GM23248 (cell line): Measurements from ENCODE around the gene CYGB. TPM values are rescaled to one million over a fixed set of nuclear protein-coding genes. Genes with fewer than 3 reads are reported as not detected.

Experiments
- DNase-seq: peaks from one replicate; pipeline ENCODE4 v3.0.0-alpha.2; 2015
- H2AFZ ChIP-seq: fragments of 200-600 bp; sonication (generic); 2 replicates; pipeline ENCODE4 v1.6.1; 2016; ENCODE audit warnings: antibody characterized with exemption
- H3F3A ChIP-seq: fragments of 200-600 bp; sonication (generic); 2 replicates; pipeline ENCODE4 v1.6.1; 2016; ENCODE audit warnings: mild to moderate bottlenecking, antibody characterized with exemption, mixed run types; ENCODE audit not compliant: insufficient read depth
- H3K27ac ChIP-seq: fragments of 200-600 bp; sonication (generic); 2 replicates; pipeline ENCODE4 v1.5.1; 2016; ENCODE audit warnings: mild to moderate bottlenecking
- H3K27me3 ChIP-seq: fragments of 200-600 bp; sonication (generic); replicated peaks from 2 replicates; pipeline ENCODE4 v1.6.1; 2016; ENCODE audit warnings: mild to moderate bottlenecking; ENCODE audit not compliant: insufficient read depth
- H3K36me3 ChIP-seq: fragments of 200-600 bp; sonication (generic); 2 replicates; pipeline ENCODE4 v1.6.1; 2016; ENCODE audit warnings: low read depth, mild to moderate bottlenecking
- H3K4me1 ChIP-seq: fragments of 200-600 bp; sonication (generic); 2 replicates; pipeline ENCODE4 v1.6.1; 2016; ENCODE audit warnings: mild to moderate bottlenecking; ENCODE audit not compliant: insufficient read depth
- H3K4me2 ChIP-seq: fragments of 200-600 bp; sonication (generic); one replicate; pipeline ENCODE4 v1.6.1; 2016; ENCODE audit warnings: mild to moderate bottlenecking; ENCODE audit not compliant: unreplicated experiment
- H3K4me3 ChIP-seq: fragments of 200-600 bp; sonication (generic); 2 replicates; pipeline ENCODE4 v1.5.1; 2016; ENCODE audit warnings: mild to moderate bottlenecking
- H3K79me2 ChIP-seq: fragments of 200-600 bp; sonication (generic); 2 replicates; pipeline ENCODE4 v1.6.1; 2016; ENCODE audit warnings: mild to moderate bottlenecking; ENCODE audit not compliant: insufficient read depth
- H3K9ac ChIP-seq: fragments of 200-600 bp; sonication (generic); 2 replicates; pipeline ENCODE4 v1.6.1; 2016; ENCODE audit warnings: mild to moderate bottlenecking
- H3K9me2 ChIP-seq: fragments of 200-600 bp; sonication (generic); 2 replicates; pipeline ENCODE4 v1.6.1; 2016; ENCODE audit warnings: mixed run types, mild to moderate bottlenecking, moderate library complexity; ENCODE audit not compliant: insufficient read depth
- H3K9me3 ChIP-seq: fragments of 200-600 bp; sonication (generic); one replicate; pipeline ENCODE4 v1.6.1; 2017; ENCODE audit warnings: low read depth
- H4K20me1 ChIP-seq: fragments of 200-600 bp; sonication (generic); 2 replicates; pipeline ENCODE4 v1.6.0; 2016; ENCODE audit not compliant: insufficient read depth
- EZH2 ChIP-seq: fragments of 200-600 bp; sonication (generic); IDR thresholded peaks from 2 replicates; pipeline ENCODE4 v1.6.1; 2018; ENCODE audit warnings: antibody characterized with exemption, mild to moderate bottlenecking; ENCODE audit not compliant: insufficient read depth, poor library complexity, severe bottlenecking
- EZH2phosphoT487 ChIP-seq: fragments of 200-600 bp; sonication (generic); IDR thresholded peaks from 2 replicates; pipeline ENCODE4 v1.6.1; 2018; ENCODE audit warnings: antibody characterized with exemption, moderate library complexity, mild to moderate bottlenecking, low read depth; ENCODE audit not compliant: insufficient read depth
- WGBS, 2 experiments: methylation state at CpG; one replicate each; pipeline ENCODE4 v1.1.6; 2015 to 2017; ENCODE audit warnings: low lambda C conversion rate in 2 of 2, low coverage in 1 of 2; ENCODE audit errors: missing lambda C conversion rate in 2 of 2; 5-methylcytosine and 5-hydroxymethylcytosine counted together
- in situ Hi-C: fragments of 300-500 bp; cut with MboI; formaldehyde crosslinking; loops from 2 replicates; pipeline ENCODE4 v1.15.0; 2020
- polyA plus RNA-seq: library from polyadenylated mRNA; unstranded; fragments of >200 nt; fragmentation: Nextera tagmentation; extraction: Ambion mirVana; gene quantifications from 2 replicates; pipeline ENCODE4 v1.2.1, GENCODE V29; 2016
- total RNA-seq: library from RNA; depleted of rRNA; stranded (reverse); fragments of >200 nt; shearing (Covaris generic); gene quantifications from 2 replicates; pipeline ENCODE4 v1.2.3, GENCODE V29; 2014

Gene CYGB
- total and polyA plus RNA-seq, 2 experiments from 2014 or later = 1.1 to 8.3 TPM

DNA sequence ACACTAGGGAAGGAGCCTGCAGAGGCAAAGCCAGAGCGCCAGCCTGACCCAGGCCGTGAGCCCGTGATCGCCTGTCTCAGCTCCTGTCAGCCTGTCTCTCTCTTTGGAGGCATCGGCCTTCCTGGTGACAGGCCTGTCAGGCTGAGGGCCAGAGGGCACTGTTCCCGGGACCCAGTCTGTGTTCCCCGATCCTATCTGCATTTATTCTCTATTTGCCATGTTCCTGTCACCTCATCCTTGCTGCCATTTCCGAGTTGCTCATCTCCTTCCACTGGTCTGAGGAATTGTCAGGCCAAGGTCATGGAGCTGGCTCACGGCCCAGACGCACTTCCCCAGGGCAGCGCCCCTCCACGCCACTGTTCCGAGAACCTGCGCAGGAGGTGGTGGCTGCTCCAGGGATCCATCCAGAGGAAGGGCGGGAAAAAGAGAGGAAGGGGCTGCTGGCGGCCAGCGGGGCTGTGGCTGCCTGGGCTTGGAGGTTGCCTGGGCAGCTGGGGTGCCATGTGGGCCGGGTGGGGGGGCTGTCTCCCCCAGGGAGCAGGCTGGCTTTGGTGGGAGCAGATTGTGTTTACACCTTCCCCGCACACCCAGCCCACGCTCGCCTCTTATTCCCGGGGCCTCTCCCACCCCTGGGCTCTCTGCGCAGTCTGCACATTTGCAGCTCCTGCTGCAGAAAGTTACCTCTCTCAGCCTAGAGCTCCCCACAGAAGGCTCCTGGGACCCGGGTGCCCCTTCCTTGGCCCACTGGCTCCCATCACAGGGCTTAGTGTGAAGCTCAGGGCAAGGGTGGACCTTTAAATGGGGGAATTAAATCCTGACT is 7.2 kb upstream of the CYGB start:
- Histone ChIP-seq H3K27ac (no peak overlapping the region), H3K4me3 (no peak overlapping the region), H4K20me1 (no peaks in the 10 kb centered on the region), H3K9me2 (no peaks in the 10 kb centered on the region), H3F3A (peaks cover 23% of the 10 kb centered on the region; the same call in 1 of the 2 replicates), H3K27me3 (no peaks in the 10 kb centered on the region), H3K4me1 (peaks cover 11% of the 10 kb centered on the region; the same call in 1 of the 2 replicates), H3K4me2 (no peak overlapping the region), H3K36me3 (no peaks in the 10 kb centered on the region), H3K9ac (no peak overlapping the region), H3K9me3 (no peaks in the 10 kb centered on the region), H3K79me2 (no peaks in the 10 kb centered on the region), H2AFZ (no peak overlapping the region)
- WGBS, 2 experiments = 65 to 72% methylated on average over 20 to 24 of the region's 24 CpGs
- in situ Hi-C loops = no loop called here
- no peak for DNase-seq
- TF ChIP-seq EZH2 = no peak
- no peak for TF ChIP-seq EZH2phosphoT487

DNA sequence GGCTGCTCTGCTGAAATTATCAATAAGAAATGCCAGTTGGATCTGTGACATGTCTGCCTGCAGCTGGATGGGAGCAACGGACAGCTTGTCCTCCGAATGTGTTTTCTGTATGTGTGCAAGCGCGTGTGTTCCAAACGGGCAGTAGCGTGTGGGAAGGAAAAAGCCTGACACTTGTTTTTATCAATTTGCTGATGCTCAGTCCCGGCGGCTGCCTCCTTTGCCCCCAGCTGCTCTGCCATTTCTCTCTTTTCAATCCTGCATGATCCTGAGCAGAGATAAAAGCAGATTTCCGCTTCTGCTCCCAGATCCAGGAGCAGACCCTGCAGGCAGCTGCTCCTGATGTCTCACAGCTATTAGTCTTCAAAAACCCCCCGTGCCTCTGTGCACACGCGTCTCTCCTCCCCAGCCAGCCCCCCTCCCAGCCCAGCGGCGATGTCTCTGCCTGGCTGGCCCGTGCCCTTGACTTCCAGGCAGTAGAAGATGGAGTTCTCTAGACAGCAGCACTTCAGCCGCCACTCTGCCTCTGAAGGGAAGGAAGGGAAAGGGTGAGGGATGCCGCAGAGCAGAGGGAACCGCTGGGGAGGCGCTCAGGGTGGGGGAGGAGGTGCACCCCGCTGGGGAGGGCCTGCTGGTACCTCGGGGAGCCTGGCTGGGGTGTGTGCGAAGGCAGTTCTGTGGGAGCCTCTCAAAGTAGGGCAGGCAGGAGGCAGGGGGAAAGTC is 6.5 kb upstream of the CYGB start:
- Histone ChIP-seq H3K4me3 (no peak overlapping the region), H2AFZ (no peak overlapping the region), H3K27me3 (no peaks in the 10 kb centered on the region), H4K20me1 (no peaks in the 10 kb centered on the region), H3K4me2 (no peak overlapping the region), H3K9me3 (no peaks in the 10 kb centered on the region), H3K4me1 (peaks cover 11% of the 10 kb centered on the region; the same call in 1 of the 2 replicates), H3F3A (peaks cover 18% of the 10 kb centered on the region; the same call in 1 of the 2 replicates), H3K9me2 (no peaks in the 10 kb centered on the region), H3K9ac (no peak overlapping the region), H3K27ac (no peak overlapping the region), H3K79me2 (no peaks in the 10 kb centered on the region), H3K36me3 (no peaks in the 10 kb centered on the region)
- in situ Hi-C loops = no loop called here
- DNase-seq = no peak
- TF ChIP-seq EZH2 (no peak), EZH2phosphoT487 (no peak)
- 35 to 44% methylated on average over 19 to 22 of the region's 22 CpGs for WGBS, 2 experiments

DNA sequence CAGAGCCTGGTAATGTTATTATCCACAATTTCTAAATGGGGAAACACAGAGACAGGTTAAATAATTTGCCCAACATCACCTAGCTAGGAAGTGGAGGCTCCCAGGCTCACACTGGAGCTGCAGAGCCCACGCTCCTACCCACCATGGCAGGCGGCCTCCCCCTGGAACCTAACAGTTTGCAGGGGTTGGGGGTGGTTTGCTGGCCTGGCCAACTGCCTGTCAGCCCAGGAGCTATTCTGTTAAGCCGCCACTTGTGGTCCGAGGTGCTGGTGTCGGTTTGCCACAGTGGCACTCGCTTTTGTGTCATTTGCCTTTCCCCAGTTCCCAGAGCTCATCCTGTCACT is 5.9 kb upstream of the CYGB start:
- in situ Hi-C loops = no loop called here
- no peaks in the 10 kb centered on the region for H3K9me2 ChIP-seq
- 74 to 82% methylated on average over 6 of the region's 6 CpGs for WGBS, 2 experiments
- H3K9ac ChIP-seq = no peak overlapping the region
- no peaks in the 10 kb centered on the region for H3K79me2 ChIP-seq
- DNase-seq = no peak
- no peak overlapping the region for H3K4me3 ChIP-seq
- H3K36me3 ChIP-seq = no peaks in the 10 kb centered on the region
- H3F3A ChIP-seq = peaks cover 13% of the 10 kb centered on the region; the same call in 1 of the 2 replicates
- no peaks in the 10 kb centered on the region for H3K9me3 ChIP-seq
- no peak overlapping the region for H3K27ac ChIP-seq
- H3K4me2 ChIP-seq = no peak overlapping the region
- H3K4me1 ChIP-seq = peaks cover 11% of the 10 kb centered on the region; the same call in 1 of the 2 replicates
- H4K20me1 ChIP-seq = no peaks in the 10 kb centered on the region
- H2AFZ ChIP-seq = no peak overlapping the region
- TF ChIP-seq EZH2phosphoT487 = no peak
- no peak for TF ChIP-seq EZH2
- H3K27me3 ChIP-seq = no peaks in the 10 kb centered on the region

DNA sequence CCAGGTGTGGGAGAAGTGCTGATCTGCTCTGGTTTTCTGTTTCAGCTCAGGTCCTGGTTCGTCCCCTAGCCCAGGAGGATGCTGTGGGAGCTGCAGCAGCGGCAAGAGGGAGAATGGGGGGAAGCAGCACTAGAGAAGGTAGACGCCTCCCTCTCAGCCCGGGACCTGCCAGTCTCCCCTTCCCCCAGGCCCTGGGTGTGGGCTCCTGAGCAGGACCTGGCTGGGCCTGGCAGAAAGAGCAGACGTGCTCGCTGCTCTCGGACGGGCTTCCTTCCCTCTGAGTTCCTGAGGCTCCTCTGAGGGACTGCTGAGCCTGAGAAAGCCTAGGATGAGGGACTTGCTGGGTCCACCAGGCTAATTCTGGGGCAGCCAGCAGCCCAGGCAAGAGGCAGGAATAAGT is 5.5 kb upstream of the CYGB start:
- no peak for TF ChIP-seq EZH2
- no peak for TF ChIP-seq EZH2phosphoT487
- H3K27ac ChIP-seq = no peak overlapping the region
- WGBS, 2 experiments = 82 to 88% methylated on average over 8 of the region's 8 CpGs
- peaks cover 8% of the 10 kb centered on the region; the same call in 1 of the 2 replicates for H3F3A ChIP-seq
- peaks cover 11% of the 10 kb centered on the region; the same call in 1 of the 2 replicates for H3K4me1 ChIP-seq
- no peaks in the 10 kb centered on the region for H3K9me2 ChIP-seq
- H3K4me2 ChIP-seq = no peak overlapping the region
- H3K4me3 ChIP-seq = no peak overlapping the region
- no peaks in the 10 kb centered on the region for H3K79me2 ChIP-seq
- H3K27me3 ChIP-seq = no peaks in the 10 kb centered on the region
- no peaks in the 10 kb centered on the region for H3K36me3 ChIP-seq
- in situ Hi-C loops = no loop called here
- no peak for DNase-seq
- H2AFZ ChIP-seq = no peak overlapping the region
- no peaks in the 10 kb centered on the region for H3K9me3 ChIP-seq
- H3K9ac ChIP-seq = no peak overlapping the region
- H4K20me1 ChIP-seq = no peaks in the 10 kb centered on the region
